Activated CD4-positive, CD25-positive, alpha-beta regulatory T cell treated with anti-CD3 and anti-CD28 coated beads, Interleukin-2, amount 50 U/mL, for 72 hours (primary cell): Measurements from ENCODE around the gene ST6GAL1.
A peak's percentile ranks its signal among the peaks of the same experiment; 100 is the strongest.

Experiments
- DNase-seq: peaks from one replicate; pipeline ENCODE4 v3.0.0; 2021

The ST6GAL1 gene

DNA sequence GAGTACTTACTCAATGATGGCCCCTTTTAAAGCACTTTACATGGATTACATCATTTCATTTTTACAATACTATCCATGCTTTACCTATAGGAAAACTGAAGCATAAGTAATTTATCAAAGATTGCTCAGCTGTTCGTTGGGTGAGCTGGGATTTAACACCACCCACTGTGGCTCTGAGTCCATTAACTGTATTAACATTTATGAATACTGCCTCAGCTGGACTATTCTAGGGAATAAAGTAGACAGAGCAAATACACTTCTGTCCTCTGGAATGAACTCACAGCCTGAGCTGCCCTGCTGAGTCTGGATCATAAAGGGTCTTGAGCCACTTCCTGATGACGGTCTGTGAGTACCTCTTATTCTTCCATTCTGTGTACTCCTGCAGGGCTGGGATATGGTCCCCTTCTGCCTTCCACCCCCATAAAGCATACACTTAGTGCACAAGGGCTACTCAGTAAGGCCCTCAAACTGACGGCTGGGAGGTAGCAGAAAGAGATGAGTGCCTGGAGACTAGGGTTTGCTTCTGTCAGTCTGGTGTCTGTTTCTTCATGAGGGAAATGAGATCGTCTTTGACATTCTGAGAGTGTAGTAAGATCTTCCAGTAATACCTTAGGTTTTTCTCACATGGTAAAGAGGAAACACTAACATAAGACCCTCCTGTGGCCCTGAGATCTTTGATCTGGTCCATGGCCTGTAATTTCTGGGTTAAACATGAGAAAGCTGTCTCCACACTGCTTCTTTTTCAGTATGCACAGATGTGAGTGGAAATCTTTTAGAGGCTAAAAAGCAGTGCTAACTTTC is 12.6 kb upstream of the ST6GAL1 start:
- DNase-seq = no peak

DNA sequence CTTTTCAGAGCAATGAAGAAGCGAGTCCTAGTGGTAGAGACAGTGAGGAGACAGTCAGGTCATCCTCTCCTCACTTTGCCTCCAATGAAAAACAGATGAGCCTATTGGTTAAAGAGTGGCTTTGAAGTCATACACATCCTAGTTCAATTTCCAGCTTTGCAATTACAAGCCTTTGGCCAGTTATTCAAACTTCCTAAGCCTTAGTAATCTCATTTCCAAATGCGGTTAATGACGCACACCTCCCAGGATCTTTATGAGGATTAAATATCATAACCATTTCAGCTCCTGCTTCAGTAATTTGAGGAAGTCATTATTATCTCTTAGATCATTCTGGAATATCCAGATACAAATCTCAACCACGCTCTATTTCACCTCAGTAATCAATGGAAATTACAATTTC is 10.0 kb upstream of the ST6GAL1 start:
- DNase-seq = no peak

DNA sequence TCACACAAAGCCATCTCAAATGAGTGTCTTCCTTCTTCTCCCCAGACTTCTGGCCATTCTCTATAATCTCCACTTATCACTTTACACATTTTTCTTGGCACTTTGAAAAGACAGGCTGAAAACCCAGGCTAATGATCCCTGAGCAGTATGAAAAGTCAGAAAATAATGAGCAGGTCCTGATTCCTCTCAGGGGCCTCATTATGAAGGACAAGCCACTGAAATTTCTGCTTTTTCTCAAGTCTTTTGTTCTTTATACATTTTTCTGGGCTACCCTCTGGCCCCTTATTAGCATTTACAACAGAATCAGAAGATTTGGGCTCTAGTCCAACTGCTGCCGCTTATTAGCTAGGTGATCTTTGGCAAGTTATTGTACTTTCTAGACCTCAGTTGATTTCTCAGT is 9.5 kb upstream of the ST6GAL1 start:
- DNase-seq = no peak

DNA sequence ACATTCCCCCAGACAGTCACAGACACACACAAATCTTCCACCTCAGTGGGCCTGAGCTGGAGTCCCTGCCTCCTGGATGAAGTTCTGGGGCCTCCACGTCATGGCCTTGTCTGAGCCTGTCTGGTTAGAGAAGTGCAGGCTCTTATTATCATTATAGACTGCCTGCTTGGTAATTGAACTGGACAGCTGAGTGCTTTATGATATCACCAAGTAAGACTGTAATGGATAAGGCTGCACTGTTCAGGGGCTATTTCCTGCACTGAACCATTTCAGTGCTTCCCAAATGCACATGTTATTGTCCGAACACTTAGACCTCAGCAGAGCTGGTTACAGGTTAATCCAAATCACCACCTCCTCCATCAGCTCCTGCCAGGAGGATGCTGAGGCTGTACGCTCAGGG is 8.7 kb upstream of the ST6GAL1 start:
- DNase-seq = no peak

DNA sequence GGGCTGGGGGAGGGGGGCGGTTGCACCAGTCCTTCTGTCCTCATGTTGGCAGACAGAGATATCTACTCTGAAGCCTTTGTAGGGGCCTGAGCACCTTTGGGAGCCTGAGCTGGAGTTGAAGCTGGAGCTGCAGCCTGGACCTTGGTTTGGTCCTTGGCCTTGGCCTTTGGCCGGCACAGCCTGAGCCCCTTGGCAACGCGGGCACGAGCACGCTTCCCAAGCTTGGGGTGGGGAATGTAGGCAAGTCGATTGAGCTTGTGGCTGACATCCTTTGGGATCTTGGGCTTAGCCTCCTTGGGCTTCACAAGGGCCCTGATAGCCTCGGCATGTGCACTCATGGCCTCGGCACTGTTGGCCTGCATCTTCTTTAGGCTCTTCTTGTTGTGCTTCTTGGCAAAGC is 8.1 kb upstream of the ST6GAL1 start:
- DNase-seq = no peak

DNA sequence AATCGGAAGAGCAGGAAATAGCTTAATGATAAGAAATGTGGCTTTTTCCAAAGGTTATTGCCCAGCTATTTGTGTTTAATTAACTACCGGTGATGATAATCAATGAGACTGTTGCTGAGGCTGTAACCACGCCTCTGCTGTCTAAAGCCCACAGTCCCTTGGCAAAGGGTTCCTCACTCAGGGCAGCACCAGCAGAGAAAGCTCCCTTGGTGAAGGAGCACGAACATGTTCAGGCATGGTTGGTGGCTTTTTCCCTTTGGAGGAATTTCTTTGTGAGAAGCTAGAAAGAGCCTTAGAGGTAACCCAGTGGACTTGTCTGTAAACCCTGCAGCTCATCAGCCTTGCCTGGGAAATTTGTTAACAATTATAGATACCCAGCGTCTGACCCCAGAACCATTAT is 7.5 kb upstream of the ST6GAL1 start:
- DNase-seq = no peak

DNA sequence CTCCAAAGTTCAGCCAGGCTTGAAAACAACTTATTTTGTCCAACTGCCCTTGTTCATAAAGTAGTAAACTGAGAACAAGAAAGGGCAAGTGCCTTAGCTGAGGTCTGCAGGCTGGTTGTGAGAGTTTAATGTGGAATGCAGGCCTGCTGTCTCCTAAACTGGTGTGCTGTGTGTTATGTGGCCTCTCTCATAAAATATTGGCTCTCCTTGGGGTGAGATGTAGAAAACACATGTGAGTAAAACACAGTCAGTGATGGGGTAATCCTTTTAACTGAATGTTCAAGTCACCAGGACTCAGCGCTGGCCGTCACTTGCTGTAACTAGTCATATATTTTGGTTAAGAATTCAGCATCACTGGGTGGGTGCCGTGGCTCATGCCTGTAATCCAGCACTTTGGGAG is 7.1 kb upstream of the ST6GAL1 start:
- no peak for DNase-seq

DNA sequence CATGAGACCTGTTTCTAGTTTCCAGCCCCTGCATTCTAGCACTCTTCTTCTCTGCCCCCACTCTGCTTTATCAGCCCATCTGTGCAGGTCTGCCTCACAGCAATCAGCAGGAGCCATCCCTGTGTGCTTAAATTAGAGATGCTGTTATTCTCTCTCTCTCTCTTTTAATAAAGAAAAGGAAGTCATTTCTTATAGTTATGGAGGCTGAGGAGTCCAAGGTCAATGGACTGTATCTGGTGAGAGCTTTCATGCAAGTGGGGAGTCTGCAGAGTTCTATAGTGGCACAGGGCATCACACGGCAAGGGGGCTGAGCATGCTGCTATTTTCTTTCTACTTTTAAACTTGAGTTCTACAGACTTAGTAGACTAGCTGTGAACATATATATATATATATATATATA is 4.5 kb upstream of the ST6GAL1 start:
- DNase-seq = no peak

DNA sequence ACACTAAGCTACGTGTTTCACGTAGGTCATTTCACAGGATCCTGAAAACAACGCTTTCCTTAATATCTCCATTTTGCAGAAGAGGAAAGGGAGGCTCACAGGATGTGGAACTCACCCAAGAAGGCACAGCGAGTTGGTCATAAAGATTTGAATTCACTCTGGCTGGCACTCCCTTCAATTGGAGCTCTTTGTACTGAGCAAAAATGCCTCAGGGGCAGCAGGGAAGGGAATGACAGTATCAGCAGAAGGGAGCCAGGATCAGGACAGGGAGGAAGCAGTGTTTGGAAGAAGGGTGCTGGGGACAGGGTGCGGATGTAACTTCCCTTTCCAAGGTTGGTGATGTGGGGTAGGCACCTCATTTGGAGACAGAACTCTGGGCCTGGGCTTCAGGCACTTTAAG is 1.1 kb upstream of the ST6GAL1 start:
- DNase-seq = no peak

DNA sequence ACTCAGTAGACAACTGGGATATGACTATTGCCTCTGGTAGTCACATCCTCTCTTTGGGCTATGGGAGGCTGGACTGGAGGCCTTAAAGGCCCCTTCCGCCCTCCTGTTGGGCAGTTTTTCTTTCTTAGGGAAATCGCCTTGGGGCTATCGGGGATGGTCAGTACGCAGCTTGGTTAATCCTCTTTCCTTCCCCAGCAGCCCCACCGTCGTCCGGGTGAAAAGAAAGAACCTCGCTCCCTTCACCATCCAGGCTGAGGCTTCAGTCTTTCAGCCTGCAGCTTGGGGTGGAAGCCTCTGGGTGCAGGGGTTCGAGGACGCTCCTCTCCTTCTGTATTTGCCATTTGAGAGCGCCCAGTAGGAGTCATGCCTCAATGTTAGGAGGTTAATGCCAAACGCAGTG is 641 bp upstream of the ST6GAL1 start:
- no peak for DNase-seq

DNA sequence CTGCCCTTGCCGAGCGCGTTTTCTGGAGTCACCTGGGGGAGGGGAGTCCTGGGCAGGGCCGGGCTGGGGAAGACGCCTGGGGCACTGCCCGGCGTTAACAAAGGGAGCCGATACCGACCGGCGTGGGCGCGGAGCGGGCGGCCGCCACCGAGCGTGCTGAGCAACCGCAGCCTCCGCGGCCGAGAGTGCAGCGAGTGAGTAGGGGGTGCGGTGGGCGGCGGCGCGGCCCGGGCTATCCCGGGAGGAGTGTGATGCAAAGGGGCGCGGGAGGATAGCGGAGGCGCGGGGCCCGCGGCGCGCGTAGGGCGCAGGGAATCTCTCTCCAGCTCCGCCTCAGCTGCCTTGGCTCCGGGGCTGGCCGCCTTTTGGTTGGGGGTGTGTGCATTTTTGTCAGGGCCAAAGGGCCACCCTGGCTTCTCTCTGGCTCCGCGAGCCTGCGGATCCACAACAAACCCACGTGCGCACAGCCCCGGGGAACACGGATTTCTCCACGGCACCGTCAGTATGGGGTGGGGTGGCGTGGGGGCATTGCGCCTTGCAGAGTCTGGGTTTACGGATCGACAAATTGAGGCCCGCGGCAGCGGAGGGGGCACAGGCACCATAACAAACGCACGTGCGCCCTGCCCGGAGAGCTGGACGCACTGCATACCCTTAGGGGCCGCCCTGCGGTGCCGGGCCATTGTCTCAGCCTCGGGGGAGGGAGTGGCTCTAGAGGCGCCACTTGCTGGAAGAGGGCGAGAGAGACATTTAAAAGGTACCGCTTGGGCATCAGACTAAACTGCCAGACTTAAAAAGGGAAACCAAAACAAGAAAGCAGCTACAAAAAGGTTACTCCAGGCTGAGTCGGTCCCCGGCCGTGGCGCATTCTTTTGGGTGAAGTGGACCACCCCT is 560 bp downstream of the ST6GAL1 start:
- peak; percentile 64 for DNase-seq

DNA sequence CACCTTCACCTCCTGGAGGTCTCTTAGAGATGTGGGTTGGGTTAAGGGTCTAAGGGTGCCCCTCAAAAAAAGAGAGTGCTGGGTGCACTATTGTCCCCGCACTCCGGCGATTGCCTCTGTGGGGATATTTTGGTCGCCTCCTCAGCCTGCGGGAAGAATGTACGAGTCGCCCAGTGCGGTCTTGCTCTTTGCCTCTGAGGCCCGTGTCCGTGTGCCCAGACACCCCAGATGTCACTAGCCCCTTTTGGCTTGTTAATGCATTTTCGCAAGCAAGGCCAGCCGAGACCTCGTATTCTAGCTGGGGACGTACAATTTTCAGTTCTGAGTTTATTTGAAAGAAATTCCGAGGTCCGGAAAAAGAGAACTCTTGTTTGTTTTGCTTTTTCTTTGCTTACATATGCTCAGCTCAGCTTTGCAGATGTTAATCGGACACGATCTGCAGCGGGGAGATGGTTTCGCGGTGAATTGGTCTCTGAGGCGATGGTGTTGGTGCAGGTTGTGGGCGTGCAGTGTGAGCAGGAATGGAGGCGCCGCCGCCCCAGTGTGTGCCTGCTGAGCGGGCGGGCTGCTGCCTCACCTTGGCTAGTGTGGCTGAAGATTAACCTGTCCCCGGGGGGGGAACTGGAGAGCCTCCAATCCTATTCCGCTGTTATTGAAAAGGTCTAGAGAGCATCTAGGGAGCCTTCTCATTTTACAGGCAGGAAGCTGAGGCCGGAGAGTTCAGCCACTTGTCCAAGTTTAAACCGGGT is 1.4 kb downstream of the ST6GAL1 start:
- peak; percentile 67 for DNase-seq

DNA sequence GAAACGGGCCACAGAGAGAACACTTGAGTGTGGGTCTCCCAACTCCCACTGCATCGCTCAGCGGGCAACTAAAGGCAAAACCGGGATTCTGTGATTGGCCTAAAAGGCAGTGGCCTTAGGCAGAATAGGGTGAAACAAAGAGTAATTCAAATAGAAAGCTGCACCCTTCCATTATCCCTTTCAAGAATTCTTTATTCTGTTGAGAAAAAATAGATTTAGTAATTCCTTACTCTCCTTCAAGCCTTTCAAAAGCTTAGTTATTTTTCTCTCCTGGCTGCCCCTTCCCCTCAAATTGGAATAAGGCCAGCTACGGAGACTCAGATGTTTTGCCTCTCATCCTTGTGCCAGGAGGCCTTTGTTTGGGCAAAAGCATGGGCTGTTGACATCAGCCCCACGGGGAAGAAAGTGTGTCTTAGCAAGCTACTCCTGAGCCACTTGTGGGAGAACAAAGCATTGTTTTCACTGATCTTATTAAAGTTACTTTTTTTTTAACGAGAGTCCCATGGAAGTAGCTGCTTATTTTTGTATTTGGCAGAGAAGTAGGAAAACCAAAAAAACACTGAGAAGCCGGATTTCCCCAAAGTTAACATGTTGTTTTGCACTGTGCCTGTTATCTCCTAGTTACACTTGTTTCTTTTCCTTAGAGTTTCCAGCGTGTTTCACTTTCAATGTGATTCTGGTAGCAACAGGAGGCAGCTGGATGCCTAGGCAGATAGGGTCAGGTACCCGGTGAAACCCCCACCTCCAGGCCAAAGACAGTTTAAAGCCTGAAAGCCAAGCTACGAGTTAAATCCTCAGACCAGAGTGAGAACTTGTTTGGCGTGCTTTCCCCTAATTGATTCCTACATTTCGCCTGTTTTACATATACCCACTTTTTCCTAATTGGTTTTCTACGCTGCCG is 2.2 kb downstream of the ST6GAL1 start:
- no peak for DNase-seq

DNA sequence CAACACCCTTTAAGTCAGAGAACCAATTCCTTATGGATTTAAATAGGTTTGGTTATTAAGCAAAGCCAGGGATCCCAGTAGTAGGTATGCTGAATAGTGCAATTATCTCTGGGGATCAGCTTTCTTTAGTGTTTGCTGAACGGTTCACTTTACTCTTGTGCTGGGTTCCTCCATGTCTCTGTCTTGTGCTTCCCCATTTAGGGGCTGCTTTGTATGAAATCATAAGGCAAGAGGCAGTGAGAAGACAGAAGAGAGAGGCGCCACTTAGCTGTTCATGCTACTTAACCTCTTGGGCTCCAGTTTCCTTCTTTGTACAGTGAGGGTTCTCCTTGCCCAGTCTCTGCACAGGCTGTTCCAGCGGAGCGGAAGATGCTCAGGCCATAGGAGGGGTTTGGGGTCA is 3.5 kb downstream of the ST6GAL1 start:
- no peak for DNase-seq

DNA sequence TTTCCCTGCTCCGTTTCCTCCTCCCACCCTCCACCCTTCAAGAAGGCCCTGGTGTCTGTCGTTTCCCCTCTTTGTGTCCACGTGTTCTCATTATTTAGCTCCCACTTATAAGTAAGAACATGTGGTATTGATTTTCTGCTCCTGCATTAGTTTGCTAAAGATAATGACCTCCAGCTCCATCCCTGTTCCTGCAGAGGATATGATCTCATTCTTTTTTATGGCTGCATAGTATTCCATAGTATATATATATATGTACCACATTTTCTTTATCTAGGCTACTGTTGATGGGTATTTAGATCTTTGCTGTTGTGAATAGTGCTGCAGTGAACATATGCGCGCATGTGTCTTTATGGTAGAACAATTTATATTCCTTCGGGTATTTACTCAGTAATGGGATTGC is 4.8 kb downstream of the ST6GAL1 start:
- DNase-seq = no peak

DNA sequence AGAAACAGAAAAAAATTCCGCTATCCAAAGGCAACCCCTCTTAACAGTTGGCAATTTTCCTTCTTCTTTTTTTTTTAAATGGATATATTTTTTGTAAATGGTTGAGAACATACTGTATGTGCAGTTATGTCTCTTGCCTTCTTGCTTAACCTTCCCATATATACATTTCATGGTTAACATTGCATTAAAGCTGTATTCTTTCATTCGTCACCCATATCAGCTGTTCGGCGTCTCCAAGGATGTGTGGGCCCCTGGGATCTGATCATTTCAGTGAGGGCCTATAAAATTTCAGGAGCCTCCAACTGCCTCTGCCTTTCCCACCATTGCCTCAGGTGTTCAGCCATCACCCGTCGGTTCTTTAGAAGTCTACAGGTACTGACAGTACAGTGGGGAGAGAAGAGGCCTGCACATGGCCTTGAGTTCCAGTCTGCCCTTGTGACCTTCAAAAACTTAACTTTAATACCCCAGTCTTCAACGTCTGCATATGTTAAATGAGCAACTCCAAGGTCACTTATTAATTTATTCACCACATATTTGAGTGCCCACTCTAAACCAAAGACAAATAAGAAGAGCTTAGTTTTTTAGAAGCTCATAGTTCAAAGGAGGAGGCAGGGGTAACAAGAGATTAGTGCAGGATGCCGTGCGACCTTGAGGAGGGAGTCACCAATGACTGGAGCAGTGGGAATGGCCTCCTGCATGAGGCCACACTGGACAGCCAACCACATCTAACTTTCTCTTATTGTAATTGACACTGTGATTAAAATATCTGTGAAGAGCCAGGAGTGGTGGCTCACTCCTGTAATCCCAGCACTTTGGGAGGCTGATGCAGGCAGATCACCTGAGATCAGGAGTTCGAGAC is 6.9 kb downstream of the ST6GAL1 start:
- no peak for DNase-seq

DNA sequence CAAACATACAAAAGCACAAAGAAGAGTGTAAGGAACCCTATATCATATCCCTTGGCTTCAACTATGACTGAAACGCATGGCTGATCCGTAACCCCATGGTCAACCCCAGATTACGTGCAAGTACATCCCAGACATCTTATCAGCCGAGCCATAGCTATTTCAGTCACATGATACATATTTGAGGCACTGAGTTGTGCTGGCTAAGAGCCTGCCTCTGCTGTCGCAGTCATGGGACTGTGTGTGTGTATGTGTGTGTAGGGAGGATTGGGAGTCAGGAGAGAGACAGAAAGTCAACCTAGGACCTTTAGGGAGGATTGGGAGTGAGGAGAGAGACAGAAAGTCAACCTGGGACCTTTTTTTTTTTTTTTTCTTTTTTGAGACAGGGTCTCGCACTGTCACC is 8.4 kb downstream of the ST6GAL1 start:
- no peak for DNase-seq

DNA sequence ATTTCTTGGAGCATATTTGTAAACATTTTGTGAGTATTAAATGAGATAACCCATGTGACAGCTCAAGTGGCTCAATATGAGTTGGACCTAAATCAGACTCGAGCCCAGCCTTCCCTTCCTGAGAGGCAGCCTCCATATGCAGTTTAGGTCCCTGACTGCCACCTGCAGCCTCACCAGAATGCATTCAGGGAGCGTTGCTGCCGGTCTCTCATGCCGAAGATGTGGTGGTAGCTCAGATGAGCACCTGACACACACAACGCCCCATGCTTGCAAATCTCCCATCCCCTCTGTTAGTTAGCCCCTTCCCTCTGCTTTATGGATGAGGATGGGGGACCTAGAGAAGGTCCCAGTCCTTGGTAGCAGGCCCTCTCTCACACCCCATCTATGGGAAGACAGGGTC is 9.2 kb downstream of the ST6GAL1 start:
- no peak for DNase-seq

DNA sequence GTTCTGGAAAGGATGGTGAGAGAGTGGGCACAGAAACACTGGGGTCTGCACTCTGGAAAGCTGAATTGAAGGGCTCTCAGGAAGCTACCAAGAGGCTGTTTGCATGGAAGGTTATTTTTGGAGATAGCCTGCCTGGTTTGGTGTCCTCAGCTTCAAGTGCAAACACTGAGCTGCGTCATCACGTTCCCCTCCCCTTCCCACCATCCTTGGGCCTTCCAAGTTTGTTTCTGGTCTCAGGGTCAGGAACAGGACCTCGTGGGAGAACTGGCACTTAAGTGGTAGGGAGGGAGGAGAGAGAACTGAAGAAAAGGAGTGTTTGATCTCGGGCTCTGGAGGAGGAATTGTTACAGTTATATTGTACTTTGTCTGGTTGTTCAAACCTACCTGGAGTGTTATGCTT is 10.6 kb downstream of the ST6GAL1 start:
- no peak for DNase-seq

DNA sequence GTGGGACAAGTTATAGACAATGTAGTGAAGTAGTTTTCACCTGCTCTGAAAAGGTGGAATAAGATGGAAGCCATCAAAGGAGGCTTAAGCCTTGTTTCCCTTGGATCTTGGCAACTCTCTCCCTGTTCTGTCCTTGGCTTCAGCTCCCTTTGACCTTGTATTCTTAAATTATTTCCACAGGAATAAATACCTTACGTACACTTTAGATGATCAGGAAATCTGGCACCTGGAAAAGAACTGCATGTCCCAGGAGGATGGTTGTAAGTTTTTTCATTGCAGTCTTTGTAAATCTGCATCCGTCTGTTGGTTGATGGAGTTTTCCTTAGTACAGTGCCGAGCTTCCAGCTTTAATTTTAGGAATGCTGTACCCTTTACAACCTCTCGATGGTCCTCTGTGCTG is 11.8 kb downstream of the ST6GAL1 start:
- DNase-seq = no peak

DNA sequence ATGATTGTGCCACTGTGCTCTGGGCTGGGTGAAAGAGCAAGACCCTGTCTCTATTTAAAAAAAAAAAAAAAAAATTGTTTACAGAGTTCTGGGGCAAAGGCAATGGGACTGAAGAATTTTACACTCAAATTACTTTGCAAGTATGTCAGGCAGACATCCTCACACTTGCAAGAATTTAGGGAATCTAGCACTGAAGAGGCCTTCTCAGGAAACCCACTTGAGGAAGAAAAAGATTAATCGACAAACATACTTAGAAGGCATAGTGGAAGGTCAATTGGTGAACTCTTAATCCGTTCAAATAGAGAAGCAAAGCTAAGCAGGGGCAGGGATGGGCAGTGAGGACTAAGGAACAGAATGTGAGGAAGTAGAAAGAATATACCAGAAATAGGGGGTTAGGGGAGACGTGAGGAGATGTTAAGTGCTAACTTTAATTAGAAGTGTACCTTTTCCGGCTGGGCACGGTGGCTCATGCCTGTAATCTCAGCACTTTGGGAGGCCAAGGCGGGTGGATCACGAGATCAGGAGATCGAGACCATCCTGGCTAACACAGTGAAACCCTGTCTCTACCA is 15.0 kb downstream of the ST6GAL1 start:
- DNase-seq = no peak
